LNCaP clone FGC (cell line): ENCODE results near the gene MCHR1.

Experiments
- DNase-seq: peaks from one replicate; pipeline ENCODE4 v3.0.0-alpha.2; 2011; ENCODE audit warnings: low read depth
- H3K4me3 ChIP-seq: 2 replicates; pipeline ENCODE4 v1.5.1; 2011; ENCODE audit warnings: mild to moderate bottlenecking, low read depth, low read length, control low read depth
- TF ChIP-seq, protein P1 (sequence below): IDR thresholded peaks from 2 replicates; pipeline ENCODE4 v1.5.1; 2012; ENCODE audit warnings: mild to moderate bottlenecking; ENCODE audit not compliant: control insufficient read depth, insufficient read depth; ENCODE audit errors: extremely low read depth

Gene MCHR1

DNA sequence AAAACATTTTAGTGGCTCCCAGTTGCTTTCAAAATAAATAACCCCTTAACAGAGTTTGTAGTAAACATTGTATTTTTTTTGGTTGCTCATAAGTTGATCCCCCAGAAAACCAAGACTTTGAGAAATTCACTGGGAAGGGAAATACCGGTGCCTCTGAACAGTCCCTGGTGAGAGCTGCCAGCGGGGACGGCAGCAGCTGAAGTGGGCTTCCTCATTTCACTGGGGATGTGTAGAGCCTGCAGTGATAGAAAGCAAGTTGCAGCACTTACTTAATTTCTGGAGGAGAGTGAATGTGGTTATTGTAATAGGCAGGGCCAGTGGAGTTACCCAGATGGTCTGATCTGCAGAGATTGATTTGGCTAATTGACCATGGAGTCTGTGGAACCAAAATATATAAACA is 18.6 kb upstream of the MCHR1 start:
- H3K4me3 ChIP-seq = no peak overlapping the region
- TF ChIP-seq, protein P1, sequence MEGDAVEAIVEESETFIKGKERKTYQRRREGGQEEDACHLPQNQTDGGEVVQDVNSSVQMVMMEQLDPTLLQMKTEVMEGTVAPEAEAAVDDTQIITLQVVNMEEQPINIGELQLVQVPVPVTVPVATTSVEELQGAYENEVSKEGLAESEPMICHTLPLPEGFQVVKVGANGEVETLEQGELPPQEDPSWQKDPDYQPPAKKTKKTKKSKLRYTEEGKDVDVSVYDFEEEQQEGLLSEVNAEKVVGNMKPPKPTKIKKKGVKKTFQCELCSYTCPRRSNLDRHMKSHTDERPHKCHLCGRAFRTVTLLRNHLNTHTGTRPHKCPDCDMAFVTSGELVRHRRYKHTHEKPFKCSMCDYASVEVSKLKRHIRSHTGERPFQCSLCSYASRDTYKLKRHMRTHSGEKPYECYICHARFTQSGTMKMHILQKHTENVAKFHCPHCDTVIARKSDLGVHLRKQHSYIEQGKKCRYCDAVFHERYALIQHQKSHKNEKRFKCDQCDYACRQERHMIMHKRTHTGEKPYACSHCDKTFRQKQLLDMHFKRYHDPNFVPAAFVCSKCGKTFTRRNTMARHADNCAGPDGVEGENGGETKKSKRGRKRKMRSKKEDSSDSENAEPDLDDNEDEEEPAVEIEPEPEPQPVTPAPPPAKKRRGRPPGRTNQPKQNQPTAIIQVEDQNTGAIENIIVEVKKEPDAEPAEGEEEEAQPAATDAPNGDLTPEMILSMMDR = no peak
- DNase-seq = no peak

DNA sequence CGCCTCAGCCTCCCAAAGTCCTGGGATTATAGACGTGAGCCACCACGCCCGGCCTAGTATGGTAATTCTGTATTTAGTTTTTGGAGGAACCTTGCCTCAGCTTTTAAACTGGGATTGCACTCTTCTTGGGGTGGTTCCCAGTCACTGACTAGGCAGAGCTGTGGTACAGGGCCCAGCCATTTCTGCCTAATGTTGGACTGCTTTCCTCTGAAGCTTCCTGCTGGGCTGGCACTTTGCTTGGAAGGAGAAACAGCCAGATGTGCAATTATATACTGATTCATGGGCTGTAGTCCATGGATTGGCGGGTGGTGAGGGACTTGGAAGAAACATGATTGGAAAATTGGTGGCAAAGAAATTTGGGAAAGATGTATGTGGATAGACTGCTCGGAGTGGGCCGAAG is 17.6 kb upstream of the MCHR1 start:
- DNase-seq = no peak
- TF ChIP-seq, protein P1 = no peak
- no peak overlapping the region for H3K4me3 ChIP-seq

DNA sequence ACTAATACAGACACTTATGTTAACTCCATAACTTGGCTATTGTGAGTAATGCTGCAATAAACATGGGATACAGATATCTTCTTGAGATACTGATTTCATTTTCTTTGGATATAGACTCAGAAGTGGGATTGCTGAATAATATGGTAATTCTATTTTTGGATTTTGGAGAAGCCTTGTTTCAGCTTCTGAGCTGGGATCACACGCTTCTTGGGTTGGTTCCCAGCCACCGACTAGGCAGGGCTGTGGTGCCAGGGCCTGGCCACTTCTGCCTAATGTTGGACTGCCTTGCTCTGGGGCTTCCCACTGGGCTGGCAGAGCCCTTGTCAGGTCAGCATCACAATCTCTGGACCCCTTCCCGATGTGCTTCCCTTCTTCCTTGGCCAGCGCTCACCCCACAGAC is 14.0 kb upstream of the MCHR1 start:
- H3K4me3 ChIP-seq = no peak overlapping the region
- no peak for DNase-seq
- TF ChIP-seq, protein P1 = no peak

DNA sequence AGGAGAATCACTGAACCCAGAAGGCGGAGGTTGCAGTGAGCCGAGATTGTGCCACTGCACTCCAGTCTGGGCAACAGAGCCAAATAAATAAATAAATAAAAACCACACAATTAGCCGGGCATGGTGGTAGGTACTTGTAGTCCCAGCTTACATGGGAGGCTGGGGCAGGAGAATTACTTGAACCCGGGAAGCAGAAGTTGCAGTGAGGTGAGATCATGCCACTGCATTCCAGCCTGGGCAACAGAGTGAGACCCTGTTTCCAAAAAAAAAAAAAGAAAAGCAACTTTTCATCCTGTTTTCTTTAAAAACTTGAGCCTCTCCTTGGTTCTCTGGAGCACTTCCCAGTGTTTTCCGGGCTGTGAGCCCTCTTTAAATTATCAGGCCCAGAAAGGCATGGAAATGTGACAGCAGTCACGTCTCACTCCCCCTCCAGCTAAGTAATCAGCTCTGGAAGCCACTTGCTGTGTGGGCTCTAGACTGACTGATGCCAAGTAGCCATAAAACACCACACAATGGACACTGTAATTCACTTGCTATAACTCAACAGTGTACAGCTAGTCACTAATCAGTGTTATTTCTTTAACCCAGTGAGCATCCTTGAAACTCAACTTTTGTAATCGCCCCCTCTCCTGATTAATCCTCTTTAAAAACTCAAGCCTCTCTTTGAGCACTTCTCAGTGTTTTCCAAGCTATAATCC is 13.0 kb upstream of the MCHR1 start:
- H3K4me3 ChIP-seq = no peak overlapping the region
- DNase-seq = no peak
- TF ChIP-seq, protein P1 = no peak

DNA sequence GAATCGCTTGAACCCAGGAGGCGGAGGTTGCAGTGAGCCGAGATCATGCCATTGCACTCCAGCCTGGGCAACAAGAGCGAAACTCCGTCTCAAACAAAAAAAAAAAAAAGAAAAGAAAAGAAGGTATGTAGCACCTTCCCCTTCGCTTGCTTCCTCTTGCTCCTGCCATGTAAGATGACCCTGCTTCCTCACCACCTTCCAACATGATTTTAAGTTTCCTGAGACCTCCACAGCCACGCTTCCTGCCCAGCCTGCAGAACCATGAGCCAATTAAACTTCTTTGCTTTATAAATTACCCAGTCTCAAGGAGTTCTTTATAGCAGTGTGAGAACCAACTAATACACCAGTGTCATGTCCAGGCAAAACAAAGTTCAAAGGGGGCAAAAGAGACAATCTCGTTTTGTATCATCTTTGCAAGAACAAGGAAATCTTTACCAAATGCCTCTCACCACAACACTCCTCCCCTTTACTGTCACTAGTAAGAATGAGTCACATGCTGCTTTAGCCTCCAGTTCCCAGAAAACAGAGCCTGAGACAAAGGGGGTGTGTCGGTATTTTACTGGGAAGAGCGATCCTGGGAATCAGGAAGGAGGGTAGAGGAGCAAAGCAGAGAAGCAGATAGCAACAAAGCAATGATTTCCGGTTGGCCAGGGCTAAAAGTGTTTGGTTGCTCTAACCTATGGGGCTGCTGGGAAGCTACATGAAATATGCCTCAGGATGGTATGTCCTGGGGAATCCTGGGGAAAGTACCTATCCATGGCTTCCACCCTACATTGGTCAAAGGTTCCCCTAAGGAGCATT is 10.5 kb upstream of the MCHR1 start:
- H3K4me3 ChIP-seq = no peak overlapping the region
- DNase-seq = no peak
- TF ChIP-seq, protein P1 = no peak

DNA sequence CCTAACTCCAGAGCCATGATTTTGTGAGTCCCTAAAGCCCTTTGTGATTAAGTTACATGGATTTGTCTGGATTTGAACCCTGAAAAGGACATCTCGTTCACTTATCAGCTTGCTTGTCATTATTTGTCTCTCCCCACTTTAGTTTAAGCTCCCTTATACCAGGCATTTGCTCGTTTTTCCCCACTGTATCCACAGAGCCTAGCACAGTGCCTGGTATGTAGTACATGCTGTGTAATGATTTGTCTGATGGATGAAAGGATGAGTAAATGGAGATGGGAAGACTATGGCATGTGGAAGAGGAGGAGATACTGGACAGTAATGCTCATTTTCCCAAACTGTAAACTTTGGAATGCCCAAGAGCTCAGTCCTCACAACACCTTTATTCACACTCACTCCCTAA is 9.2 kb upstream of the MCHR1 start:
- H3K4me3 ChIP-seq = no peak overlapping the region
- no peak for DNase-seq
- TF ChIP-seq, protein P1 = no peak
